Skin epidermis (tissue), 12 donors: Measurements from ENCODE around the gene RNF123.
"Not testable (repeated sequence)": the region's sequence is repeated elsewhere in the genome, so short reads cannot be mapped to it uniquely, and the experiment has no call there.

Source experiments
- H3K27ac ChIP-seq, 21 experiments: fragments of 200-600 bp; sonication (generic) in 11 of 21; one replicate each; pipeline ENCODE4 v1.5.0; 2020; ENCODE audit warnings: mild to moderate bottlenecking in 3 of 21, inconsistent platforms in 2 of 21, moderate library complexity in 2 of 21
- H3K4me3 ChIP-seq, 7 experiments: fragments of 200-600 bp; sonication (generic) in 2 of 7; one replicate each; pipeline ENCODE4 v1.5.0; 2020; ENCODE audit warnings: inconsistent platforms in 2 of 7, mild to moderate bottlenecking in 2 of 7, moderate library complexity in 1 of 7

RNF123 gene

GRCh38 chr3:49674497-49674983, 14.8 kb upstream of the RNF123 start:
- H3K27ac ChIP-seq: peak overlapping the region; percentile 56 to 98 (median 90)

GRCh38 chr3:49675912-49676311, 13.4 kb upstream of the RNF123 start:
- H3K4me3 ChIP-seq: no peak overlapping the region

More at GRCh38 chr3:49674497-49674983, 14.8 kb upstream of the RNF123 start:
- H3K4me3 ChIP-seq: peak overlapping the region; percentile 66 to 98 (median 72)

GRCh38 chr3:49680493-49681231, 8.7 kb upstream of the RNF123 start:
- H3K27ac ChIP-seq: no peak overlapping the region
- no peak overlapping the region for H3K4me3 ChIP-seq

More at GRCh38 chr3:49675912-49676311, 13.4 kb upstream of the RNF123 start:
- H3K27ac ChIP-seq: no peak overlapping the region

GRCh38 chr3:49681232-49681522, 8.2 kb upstream of the RNF123 start:
- no peak overlapping the region for H3K27ac ChIP-seq

GRCh38 chr3:49681543-49681942, 7.8 kb upstream of the RNF123 start:
- H3K4me3 ChIP-seq: no peak overlapping the region
- no peak overlapping the region for H3K27ac ChIP-seq

More at GRCh38 chr3:49681232-49681522, 8.2 kb upstream of the RNF123 start:
- H3K4me3 ChIP-seq: no peak overlapping the region

- Histone ChIP-seq H3K27ac (no peak overlapping the region), H3K4me3 (no peak overlapping the region)
Measured at GRCh38 chr3:49683162-49683561, 6.2 kb upstream of the RNF123 start.

GRCh38 chr3:49684453-49684852, 4.9 kb upstream of the RNF123 start:
- H3K27ac ChIP-seq, H3K4me3 ChIP-seq: not testable (repeated sequence)

GRCh38 chr3:49685103-49685502, 4.3 kb upstream of the RNF123 start:
- not testable (repeated sequence) for H3K27ac ChIP-seq, H3K4me3 ChIP-seq

GRCh38 chr3:49685846-49686245, 3.5 kb upstream of the RNF123 start:
- H3K4me3 ChIP-seq: peak overlapping the region in 4 of 7 experiments; percentile 29 to 40 (median 36)
- H3K27ac ChIP-seq: not testable (repeated sequence)

GRCh38 chr3:49686346-49686745, 3.0 kb upstream of the RNF123 start:
- Histone ChIP-seq H3K4me3 (peak overlapping the region in 6 of 7 experiments; percentile 4 to 40 (median 32)), H3K27ac (peak overlapping the region in 5 of 21 experiments; percentile 17 to 62 (median 35))

- H3K4me3 ChIP-seq: peak overlapping the region in 6 of 7 experiments; percentile 4 to 40 (median 32)
- H3K27ac ChIP-seq: peak overlapping the region in 5 of 21 experiments; percentile 17 to 62 (median 35)
Measured at GRCh38 chr3:49686769-49687423, 2.5 kb upstream of the RNF123 start.

- not testable (repeated sequence) for H3K27ac ChIP-seq
- peak overlapping the region in 3 of 7 experiments; percentile 29 to 40 (median 36) for H3K4me3 ChIP-seq
Measured at GRCh38 chr3:49687424-49687795, 1.9 kb upstream of the RNF123 start.

- Histone ChIP-seq H3K4me3 (peak overlapping the region; percentile 89 to 100 (median 98)), H3K27ac (peak overlapping the region in 20 of 21 experiments; percentile 29 to 94 (median 88))
Measured at GRCh38 chr3:49688338-49689045, 865 bp upstream of the RNF123 start.

- Histone ChIP-seq H3K27ac (peak overlapping the region in 20 of 21 experiments; percentile 66 to 94 (median 88)), H3K4me3 (peak overlapping the region; percentile 89 to 100 (median 98))
Measured at GRCh38 chr3:49689908-49690624, 709 bp downstream of the RNF123 start.

GRCh38 chr3:49690856-49691255, 1.5 kb downstream of the RNF123 start:
- not testable (repeated sequence) for H3K4me3 ChIP-seq
- peak overlapping the region in 1 of 21 experiments; percentile 34 for H3K27ac ChIP-seq

- H3K27ac ChIP-seq: peak overlapping the region in 1 of 21 experiments; percentile 1
- not testable (repeated sequence) for H3K4me3 ChIP-seq
Measured at GRCh38 chr3:49691481-49691880, 2.1 kb downstream of the RNF123 start.

- not testable (repeated sequence) for H3K27ac ChIP-seq, H3K4me3 ChIP-seq
Measured at GRCh38 chr3:49694409-49695070, 5.2 kb downstream of the RNF123 start.

- not testable (repeated sequence) for H3K27ac ChIP-seq, H3K4me3 ChIP-seq
Measured at GRCh38 chr3:49695350-49696015, 6.1 kb downstream of the RNF123 start.
